ENCODE data around the gene FHL3. TPM values are rescaled to one million over a fixed set of nuclear protein-coding genes. Genes with fewer than 3 reads are reported as not detected.
"Not testable (repeated sequence)": the region's sequence is repeated elsewhere in the genome, so short reads cannot be mapped to it uniquely, and the experiment has no call there.

Gene FHL3
- total RNA-seq, 1 donor from 2014 or later, result 25.4 TPM

DNA sequence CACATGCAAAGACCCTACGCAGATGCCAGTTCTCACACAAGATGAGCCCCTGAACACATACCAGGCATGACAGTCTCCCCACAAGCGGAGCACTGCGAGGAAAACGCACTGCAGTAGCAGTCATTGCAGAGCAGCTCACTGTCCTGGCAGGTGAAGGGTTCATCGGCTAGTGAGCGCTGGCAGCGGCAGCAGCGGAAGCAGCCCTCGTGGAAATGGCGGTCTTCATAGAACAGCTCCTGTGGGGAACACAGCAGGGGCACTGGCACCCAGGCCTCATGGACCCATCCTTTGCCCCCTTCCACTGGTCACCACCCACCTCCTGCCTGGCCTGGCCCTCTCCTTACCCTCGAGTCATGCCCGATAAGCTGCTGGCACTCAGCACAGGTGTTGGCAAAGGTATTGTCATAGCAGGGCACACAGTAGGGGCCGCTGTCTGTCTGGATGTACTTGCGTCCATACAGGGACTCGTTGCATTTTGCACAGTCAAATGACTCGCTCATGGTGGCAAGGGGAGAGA lies 6.3 kb downstream of the FHL3 start:
- intact Hi-C loops (cut with DNase I), result no loop called here
- DNase-seq (no peak), ATAC-seq (ENCODE audit: poor library complexity) (no peak)

DNA sequence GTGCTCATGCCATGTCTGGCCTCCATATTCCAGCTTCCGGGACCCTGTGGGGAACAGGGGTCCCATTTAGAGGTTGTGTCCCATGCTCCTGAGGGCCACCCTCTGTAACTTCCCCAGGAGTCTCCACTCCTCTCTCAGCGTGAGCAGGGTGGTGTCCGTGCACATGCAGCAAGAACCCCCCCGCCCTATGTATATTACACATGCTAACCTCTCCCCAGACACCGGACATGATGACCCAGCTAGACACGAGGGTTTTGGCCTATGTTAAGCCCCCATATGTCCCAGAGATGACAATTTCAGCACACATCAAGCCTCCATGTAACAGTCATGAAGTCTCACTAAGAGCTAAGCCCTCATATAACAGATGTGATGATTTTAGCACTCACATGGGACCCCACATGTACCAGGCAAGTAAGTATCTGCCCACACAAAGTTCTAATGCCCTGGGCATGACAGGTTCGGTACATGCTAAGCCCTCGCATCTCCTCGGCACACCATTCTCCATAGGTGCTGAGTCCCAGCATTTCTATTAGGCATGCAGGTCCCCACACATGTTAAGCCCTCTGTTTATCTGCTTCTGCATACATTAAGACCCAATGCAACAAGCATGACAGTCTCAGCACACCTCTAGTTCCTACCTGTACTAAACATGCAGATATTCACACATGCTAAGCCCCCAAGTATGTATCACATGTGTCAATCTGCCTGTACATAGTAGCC lies 7.1 kb downstream of the FHL3 start:
- DNase-seq (no peak), ATAC-seq (ENCODE audit: poor library complexity) (no peak)
- intact Hi-C loops (cut with DNase I), result no loop called here

DNA sequence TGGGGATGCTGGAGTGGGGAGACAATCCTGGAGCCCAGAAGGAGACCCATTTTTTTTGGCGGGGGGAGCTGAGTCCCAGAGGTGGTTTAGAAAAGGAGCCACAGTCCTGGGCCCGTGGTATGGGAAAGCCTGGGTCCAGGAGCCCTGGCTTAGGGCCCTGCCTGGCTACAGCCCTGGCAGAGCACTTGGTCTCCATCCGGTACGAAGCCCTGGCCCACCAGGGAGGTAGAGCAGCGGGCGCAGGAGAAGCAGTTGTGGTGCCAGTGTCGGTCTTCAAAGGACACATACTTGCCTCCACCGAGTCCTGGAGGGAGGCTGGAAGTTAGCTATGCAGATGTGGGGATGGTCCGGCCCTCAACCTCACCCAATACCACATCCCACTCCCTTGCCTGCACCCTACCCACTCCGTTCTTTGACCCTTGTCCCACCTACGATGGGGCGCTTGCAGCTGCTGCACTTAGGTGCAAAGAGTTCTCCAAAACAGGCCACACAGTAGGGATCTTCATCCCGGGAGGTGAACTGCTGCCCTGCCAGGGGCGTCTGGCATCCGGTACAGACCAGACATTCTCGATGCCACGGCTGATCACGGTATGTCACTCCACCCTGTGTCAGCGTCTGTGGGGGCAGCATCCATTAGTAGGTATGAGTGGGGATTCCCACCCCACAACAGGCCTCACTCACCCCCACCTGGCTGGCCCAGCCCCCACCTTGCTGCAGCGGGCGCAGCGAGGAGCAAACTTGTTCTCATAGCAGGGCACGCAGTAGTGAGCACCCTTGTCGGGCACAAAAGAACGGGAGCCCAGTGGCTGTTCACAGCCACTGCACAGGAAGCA lies 7.8 kb downstream of the FHL3 start:
- intact Hi-C loops (cut with DNase I), result no loop called here
- ATAC-seq (ENCODE audit: poor library complexity) (no peak), DNase-seq (peak; percentile 36)

DNA sequence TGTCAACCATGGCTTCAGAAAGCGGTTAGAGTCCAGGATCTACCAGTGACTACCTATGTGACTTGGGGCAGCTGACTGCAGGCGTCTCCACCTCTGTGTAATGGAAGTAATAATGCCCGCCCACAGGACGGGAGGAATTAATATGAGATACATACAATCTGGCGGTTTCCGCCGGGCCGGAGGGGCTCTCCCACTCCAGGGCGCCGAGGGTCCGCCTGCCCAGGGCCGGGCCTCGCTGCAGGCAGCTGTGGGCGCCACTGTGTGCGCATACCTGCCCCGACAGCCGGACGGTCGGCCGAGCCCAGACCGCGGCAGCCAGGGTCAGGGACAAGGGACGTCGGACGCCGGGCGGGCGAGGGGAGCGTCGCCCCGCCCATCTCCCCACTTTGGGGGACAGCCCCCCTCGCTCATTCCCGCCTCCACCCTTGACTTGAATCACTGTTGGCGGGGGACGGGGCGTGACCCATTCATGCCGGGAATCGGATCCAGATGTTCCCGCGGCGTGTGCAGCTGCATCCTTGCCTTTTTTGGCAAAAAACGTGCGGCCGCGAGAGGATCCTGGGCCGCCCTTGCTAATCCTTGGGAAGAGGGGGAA lies 9.5 kb downstream of the FHL3 start:
- DNase-seq, result peak; percentile 91
- ATAC-seq (ENCODE audit: poor library complexity), result peak; percentile 69
- intact Hi-C loops (cut with DNase I), result no loop called here

DNA sequence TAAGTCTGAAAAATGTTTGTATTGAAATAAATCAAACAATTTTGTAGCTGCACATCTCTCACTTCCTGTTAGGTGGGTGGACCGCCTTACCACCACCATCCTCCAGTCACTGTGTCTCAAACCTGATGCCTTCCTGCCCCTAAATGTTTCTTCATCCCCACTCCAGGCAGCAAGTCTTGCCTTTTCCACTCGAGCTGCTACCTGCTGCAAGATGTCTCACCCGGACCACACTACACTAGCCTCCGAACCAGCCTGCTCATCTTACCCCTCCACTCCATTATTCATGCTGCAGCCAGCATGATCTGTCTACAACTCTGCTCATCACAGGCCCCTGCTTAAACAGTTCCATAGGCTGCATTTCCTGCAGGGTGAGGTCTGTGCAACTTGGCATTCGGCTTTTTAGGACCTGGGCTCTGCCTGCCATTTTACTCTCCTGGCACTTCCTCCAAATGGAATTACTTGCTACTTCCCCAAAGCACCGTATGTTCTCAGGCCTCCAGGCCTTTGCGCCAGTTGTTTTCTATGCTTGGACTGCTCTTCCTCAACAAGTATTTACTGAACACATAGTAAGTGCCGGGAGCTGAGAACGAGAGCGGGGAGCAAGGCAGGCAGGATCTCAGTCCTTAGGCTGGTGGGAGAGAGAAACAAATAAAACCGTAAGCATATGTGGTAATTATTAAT lies 10.3 kb downstream of the FHL3 start:
- no peak for ATAC-seq (ENCODE audit: poor library complexity)
- intact Hi-C loops (cut with DNase I), result no loop called here
- DNase-seq, result no peak

DNA sequence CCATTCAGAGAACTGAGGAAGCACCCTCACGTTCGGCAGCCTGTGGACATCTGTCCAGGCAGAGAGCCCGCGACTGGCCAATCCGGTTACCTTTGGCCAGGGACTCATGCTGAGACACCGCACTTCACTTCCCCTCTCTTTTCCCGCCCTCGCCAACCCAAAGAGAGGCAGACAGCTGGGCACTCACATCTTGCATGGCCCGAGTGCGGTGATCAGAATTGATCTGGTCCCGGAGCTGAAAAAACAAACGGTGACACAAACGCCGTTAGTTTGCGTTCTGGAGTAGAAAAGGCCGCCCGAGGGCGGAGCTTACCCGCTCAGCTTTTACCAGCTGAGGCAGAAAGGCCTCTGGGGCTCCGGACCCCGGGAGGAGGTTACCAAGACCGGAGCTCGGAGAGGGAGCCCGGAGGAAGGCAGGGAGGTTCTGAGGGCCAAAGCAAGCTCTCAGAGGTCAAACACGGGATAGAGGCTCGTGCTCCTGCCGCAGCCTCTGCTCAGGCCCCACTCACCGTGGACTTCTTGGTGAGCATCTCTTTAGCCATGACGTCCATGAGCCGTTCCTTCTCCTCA lies 15.9 kb downstream of the FHL3 start:
- DNase-seq (no peak), ATAC-seq (ENCODE audit: poor library complexity) (peak; percentile 36)
- intact Hi-C loops (cut with DNase I), result no loop called here

DNA sequence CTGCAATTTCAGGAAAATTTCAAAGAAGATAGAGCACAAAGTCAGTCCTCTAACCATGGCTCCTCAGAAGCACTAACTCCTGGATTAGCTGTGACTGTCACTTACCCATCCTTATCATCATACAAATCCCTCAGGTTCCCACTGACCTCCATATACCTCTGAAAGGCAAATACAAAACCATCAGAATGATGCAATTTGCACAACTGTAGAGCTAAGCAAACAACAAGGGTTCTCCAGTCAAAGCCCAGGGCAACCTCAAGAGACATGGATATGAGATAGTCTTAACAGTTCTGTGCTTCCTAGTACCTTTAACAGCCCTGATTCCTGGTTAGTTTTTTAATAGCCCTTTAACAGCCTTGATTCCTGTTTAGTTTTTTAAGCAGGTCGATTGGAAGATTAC lies 17.6 kb downstream of the FHL3 start:
- DNase-seq (no peak), ATAC-seq (ENCODE audit: poor library complexity) (no peak)
- intact Hi-C loops (cut with DNase I), result no loop called here

DNA sequence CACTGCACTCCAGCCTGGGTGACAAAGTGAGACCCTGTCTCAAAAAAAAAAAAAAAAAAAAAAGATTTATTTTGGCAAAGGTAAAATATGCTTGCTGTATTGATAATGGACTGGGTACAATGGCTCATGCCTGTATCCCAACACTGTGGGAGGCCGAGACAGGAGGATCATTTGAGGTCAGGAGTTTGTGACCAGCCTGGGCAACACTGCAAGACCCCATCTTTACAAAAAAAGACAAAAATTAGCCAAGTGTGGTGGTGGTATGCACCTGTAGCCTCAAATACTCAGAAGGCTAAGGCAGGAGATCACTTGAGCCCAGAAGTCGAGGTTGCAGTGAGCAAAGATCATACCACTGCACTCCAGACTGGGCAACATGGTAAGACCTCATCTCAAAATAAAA lies 21.8 kb downstream of the FHL3 start:
- intact Hi-C loops (cut with DNase I), result no loop called here
- ATAC-seq (ENCODE audit: poor library complexity), result no peak
- DNase-seq, result no peak

DNA sequence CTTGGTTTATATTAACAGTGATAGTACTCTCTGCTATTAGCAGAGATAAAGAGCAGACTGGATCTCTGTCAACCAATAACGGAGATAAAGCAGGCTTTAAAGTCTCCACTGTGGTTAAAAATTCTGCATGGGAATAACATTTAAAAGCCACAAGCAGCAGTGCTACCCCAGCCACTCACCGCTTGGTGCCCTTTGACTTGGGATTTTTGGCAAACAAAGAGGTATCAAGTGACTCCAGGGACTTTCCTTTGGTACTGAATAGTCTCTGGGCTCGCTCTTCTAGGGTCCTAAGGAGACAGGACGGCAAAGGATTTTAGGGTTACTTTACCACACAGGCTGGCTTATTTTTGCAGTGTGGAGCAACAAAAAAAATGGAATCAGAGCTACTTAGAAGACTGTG lies 26.8 kb downstream of the FHL3 start:
- intact Hi-C loops (cut with DNase I), result loop anchor here (5.0 kb wide), 1 partner anchor 86 kb away; no protein-coding TSS in a partner anchor
- DNase-seq, result no peak
- ATAC-seq (ENCODE audit: poor library complexity), result no peak

DNA sequence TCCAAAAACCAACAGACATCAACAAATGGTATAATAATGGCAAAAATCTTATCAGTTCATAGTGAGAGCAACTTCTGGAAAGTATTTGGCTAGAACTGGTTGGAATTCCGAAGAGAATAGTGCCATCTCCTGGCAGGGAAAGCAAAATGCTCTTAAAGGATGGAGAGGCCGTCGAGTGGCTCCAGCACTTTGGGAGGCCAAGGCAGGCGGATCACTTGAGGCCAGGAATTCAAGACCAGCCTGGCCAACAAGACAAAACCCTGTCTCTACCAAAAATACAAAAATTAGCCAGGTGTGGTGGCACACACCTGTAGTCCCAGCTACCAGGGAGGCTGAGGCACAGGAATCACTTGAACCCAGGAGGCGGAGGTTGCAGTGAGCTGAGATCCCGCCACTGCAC lies 30.2 kb downstream of the FHL3 start:
- intact Hi-C loops (cut with DNase I), result loop anchor here (5.0 kb wide), 1 partner anchor 83 kb away; no protein-coding TSS in a partner anchor
- not testable (repeated sequence) for DNase-seq
- ATAC-seq (ENCODE audit: poor library complexity), result peak; percentile 57

DNA sequence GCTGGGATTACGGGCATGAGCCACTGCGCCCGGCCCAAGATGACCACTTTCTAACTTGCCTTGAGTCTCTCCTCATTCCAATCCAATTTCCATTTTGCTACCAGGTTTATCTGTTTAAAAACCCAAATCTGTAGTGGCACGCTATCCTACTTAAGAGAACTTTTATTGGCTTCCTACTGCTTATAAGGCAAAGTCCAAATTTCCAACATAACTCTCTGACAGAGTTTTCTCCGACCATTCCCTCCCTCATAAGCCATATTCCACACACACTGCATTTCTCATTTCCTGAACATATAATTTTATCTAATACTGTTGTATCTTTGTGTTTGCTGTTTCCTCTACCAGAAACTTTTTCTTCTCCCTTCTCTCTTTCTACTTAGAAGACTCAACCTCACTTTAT lies 30.7 kb downstream of the FHL3 start:
- DNase-seq (no peak), ATAC-seq (ENCODE audit: poor library complexity) (no peak)
- intact Hi-C loops (cut with DNase I), result no loop called here

DNA sequence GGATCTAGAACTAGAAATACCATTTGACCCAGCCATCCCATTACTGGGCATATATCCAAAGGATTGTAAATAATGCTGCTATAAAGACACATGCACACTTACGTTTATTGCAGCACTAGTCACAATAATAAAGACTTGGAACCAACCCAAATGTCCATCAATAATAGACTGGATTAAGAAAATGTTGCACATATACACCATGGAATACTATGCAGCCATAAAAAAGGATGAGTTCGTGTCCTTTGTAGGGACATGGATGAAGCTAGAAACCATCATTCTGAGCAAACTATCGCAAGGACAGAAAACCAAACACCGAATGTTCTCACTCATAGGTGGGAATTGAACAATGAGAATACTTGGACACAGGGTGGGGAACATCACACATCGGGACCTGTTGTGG lies 31.6 kb downstream of the FHL3 start:
- ATAC-seq (ENCODE audit: poor library complexity); DNase-seq; intact Hi-C loops (cut with DNase I): not testable (repeated sequence)

DNA sequence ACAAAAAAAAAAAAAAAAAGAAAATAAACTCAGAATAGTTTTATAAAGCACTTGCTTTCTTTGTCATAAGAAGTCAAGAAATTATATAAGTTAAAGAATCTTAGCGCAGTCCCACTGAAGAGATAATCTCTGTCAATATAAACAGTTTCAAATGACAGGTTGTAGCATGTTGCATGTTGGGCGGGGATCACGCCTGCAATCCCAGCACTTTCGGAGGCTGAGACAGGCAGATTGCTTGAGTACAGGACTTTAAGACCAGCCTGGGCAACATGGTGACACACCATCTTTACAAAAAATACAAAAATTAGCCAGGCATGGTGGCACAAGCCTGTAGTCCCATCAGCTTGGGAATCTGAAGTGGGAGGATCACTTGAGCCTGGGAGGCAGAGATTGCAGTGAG lies 40.0 kb downstream of the FHL3 start:
- intact Hi-C loops (cut with DNase I), result no loop called here
- no peak for ATAC-seq (ENCODE audit: poor library complexity)
- DNase-seq, result no peak

DNA sequence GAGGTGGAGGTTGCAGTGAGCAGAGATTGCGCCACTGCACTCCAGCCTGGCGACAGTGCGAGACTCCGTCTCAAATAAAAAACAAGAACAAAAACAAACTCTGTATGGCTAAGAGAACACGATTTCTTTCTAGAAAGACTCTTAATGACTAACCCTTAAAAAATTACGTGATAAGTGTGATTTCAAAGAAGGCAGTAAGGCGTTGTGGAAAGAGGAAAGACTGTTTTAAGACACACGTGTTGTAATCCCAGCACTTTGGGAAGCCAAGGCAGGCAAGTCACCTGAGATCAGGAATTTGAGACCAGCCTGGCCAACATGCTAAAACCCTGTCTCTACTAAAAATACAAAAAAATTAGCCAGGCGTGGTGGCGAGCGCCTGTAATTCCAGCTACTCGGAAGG lies 41.2 kb downstream of the FHL3 start:
- DNase-seq; ATAC-seq (ENCODE audit: poor library complexity); intact Hi-C loops (cut with DNase I): not testable (repeated sequence)

DNA sequence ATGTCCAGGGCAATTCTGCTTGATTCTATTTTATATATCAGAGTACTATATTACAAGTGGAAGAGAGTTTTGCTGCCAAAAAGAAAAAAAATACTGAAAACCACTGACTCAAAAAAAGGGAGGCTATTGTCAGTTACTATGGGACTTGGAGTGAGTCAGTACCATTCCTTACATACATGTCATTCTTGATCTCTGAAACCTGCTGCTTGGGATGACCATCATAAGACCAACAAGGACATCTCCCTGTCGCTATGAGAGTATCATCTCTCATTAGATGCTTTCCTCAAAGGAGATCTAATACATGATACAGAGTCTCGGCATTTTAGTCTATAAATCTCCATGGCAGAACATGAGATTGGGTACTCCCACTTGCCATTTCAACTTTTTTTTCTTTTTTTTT lies 46.6 kb downstream of the FHL3 start:
- ATAC-seq (ENCODE audit: poor library complexity) (no peak), DNase-seq (no peak)
- intact Hi-C loops (cut with DNase I), result no loop called here

DNA sequence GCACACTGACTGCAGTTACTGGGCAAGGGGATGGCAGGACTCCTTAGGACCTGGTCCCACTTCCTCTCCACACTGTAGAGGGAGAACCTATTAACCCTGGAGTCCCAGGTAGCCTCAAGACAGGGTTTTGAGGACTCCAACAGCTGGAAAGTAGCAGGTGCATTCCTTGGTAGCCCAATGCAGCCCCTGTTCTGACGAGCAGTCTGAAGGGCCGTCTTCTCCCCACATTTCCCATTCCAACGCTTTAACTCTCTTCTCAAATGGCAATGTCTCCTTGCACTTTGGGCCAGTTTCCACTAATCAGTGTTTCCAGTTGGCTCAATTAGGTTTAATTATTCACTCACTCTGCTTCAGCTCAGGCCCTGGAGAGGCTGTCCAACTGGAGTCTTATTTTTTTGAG lies 49.6 kb downstream of the FHL3 start:
- ATAC-seq (ENCODE audit: poor library complexity) (no peak), DNase-seq (no peak)
- intact Hi-C loops (cut with DNase I), result no loop called here

DNA sequence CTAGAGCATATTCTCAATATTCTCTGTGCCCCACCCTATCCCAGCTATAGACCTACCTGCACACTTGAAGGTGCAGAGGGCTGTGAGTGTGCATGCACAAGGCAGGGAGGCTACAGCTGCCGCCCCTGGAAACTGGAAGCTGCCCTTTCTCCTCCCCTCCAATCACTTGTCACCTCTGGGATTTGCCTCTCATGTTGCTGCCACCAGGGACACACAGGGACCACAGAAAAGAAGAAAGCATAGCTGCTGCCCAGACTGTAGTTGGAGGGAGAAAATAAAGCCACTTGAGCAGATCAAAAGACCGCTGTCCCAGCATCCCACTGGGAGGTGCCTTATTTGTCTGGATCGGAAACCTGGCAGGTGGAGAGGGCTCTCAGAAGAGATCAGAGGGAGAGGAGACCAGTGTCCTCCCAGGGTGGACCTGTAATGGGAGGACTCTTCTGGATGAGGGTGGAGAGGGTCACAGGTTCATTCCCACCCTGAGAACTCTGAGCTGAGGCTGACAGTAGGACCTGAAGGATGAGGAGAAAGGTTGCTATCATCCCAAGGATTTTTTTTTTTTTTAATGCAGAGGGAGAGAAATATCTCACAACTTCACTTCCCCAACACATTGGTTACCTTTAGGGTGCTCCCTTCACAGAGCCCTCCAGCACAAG lies 50.9 kb downstream of the FHL3 start:
- no peak for DNase-seq
- intact Hi-C loops (cut with DNase I), result no loop called here
- ATAC-seq (ENCODE audit: poor library complexity), result no peak

DNA sequence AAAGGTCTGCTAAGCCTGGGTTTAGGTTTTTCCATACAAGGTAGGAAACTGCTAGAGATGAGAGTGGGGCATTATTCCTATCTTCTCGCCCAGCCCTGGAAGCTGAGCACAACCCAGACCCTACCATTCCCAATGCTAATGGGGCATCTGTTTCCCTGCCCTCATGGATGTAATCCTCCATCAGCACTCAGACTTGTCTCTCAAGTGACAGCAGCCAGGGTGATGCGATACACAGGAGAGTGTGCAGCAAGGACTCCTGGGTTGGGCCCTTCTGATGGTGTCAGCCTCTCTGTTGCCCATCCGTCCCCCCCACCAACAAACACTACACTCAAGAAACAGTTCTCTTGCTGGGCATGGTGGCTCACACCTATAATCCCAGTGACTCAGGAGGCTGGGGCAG lies 52.6 kb downstream of the FHL3 start:
- DNase-seq (no peak), ATAC-seq (ENCODE audit: poor library complexity) (no peak)
- intact Hi-C loops (cut with DNase I), result no loop called here
